Measurements from ENCODE around the gene GFY.

The GFY gene

GRCh38 chr19:49408816-49409440, 16.3 kb upstream of the GFY start:
- no peak for DNase-seq

- DNase-seq: peak; percentile 74
Measured at GRCh38 chr19:49409441-49410029, 15.7 kb upstream of the GFY start.

- DNase-seq: no peak
Measured at GRCh38 chr19:49411681-49412326, 13.4 kb upstream of the GFY start.

- DNase-seq: no peak
Measured at GRCh38 chr19:49413348-49413747, 11.8 kb upstream of the GFY start.

GRCh38 chr19:49414256-49414655, 10.9 kb upstream of the GFY start:
- no peak for DNase-seq

GRCh38 chr19:49415102-49415809, 9.9 kb upstream of the GFY start:
- no peak for DNase-seq

GRCh38 chr19:49415810-49416200, 9.4 kb upstream of the GFY start:
- DNase-seq: no peak

- no peak for DNase-seq
Measured at GRCh38 chr19:49417088-49417487, 8.1 kb upstream of the GFY start.

GRCh38 chr19:49418511-49418910, 6.7 kb upstream of the GFY start:
- DNase-seq: no peak

GRCh38 chr19:49419173-49419572, 6.0 kb upstream of the GFY start:
- no peak for DNase-seq

- DNase-seq: no peak
Measured at GRCh38 chr19:49420227-49420626, 5.0 kb upstream of the GFY start.

- peak; percentile 83 for DNase-seq
Measured at GRCh38 chr19:49421039-49421877, 3.9 kb upstream of the GFY start.

GRCh38 chr19:49421878-49422202, 3.3 kb upstream of the GFY start:
- no peak for DNase-seq

- DNase-seq: peak; percentile 73
Measured at GRCh38 chr19:49422407-49423070, 2.6 kb upstream of the GFY start.

GRCh38 chr19:49423071-49423984, 1.9 kb upstream of the GFY start, which contains the start of gene PTH2:
Gene PTH2 (minus strand): TSS chr19:49423441. CDS start chr19:49423339, 102 bp downstream.
- no peak for DNase-seq

GRCh38 chr19:49423985-49424303, 1.2 kb upstream of the GFY start:
- DNase-seq: no peak

GRCh38 chr19:49425922-49426592, 869 bp downstream of the GFY start:
- no peak for DNase-seq

- DNase-seq: no peak
Measured at GRCh38 chr19:49427339-49427738, 2.2 kb downstream of the GFY start.

- peak; percentile 67 for DNase-seq
Measured at GRCh38 chr19:49427855-49428546, 2.8 kb downstream of the GFY start.
